ENCODE results near the gene DAPK2.

DAPK2 gene

GRCh38 chr15:64008177-64008576, 38.1 kb downstream of the DAPK2 start:
- TF ChIP-seq CTCF (IDR thresholded peaks at IDR 0.05), result no peak
- Mint-ChIP-seq H3K4me1 (peaks cover 11% of the 10 kb centered on the region), H3K27me3 (ENCODE audit: low read depth, poor library complexity) (peaks cover 14% of the 10 kb centered on the region), H3K27ac (no peak overlapping the region), H3K4me3 (no peak overlapping the region), H3K36me3 (ENCODE audit: low read depth) (no peaks in the 10 kb centered on the region), H3K9me3 (no peaks in the 10 kb centered on the region)
- no peak for DNase-seq

GRCh38 chr15:64006642-64007041, 39.6 kb downstream of the DAPK2 start:
- H3K4me3 Mint-ChIP-seq, result no peak overlapping the region
- DNase-seq, result no peak

GRCh38 chr15:64004587-64004986, 41.7 kb downstream of the DAPK2 start:
- Mint-ChIP-seq H3K4me1 (peaks cover 4% of the 10 kb centered on the region), H3K27me3 (ENCODE audit: low read depth, poor library complexity) (peaks cover 6% of the 10 kb centered on the region), H3K9me3 (no peaks in the 10 kb centered on the region), H3K36me3 (ENCODE audit: low read depth) (no peaks in the 10 kb centered on the region), H3K27ac (no peak overlapping the region), H3K4me3 (no peak overlapping the region)
- no peak for DNase-seq
- TF ChIP-seq CTCF (IDR thresholded peaks at IDR 0.05), result no peak

More at GRCh38 chr15:64006642-64007041, 39.6 kb downstream of the DAPK2 start:
- no peak for TF ChIP-seq CTCF (IDR thresholded peaks at IDR 0.05)
- Mint-ChIP-seq H3K27me3 (ENCODE audit: low read depth, poor library complexity) (peaks cover 11% of the 10 kb centered on the region), H3K27ac (no peak overlapping the region), H3K4me1 (peaks cover 10% of the 10 kb centered on the region), H3K9me3 (no peaks in the 10 kb centered on the region), H3K36me3 (ENCODE audit: low read depth) (no peaks in the 10 kb centered on the region)

- no peak overlapping the region for H3K27ac Mint-ChIP-seq
- no peak for DNase-seq
- no peaks in the 10 kb centered on the region for H3K9me3 Mint-ChIP-seq
- TF ChIP-seq CTCF (IDR thresholded peaks at IDR 0.05), result no peak
- H3K4me3 Mint-ChIP-seq, result no peak overlapping the region
- no peaks in the 10 kb centered on the region for H3K36me3 Mint-ChIP-seq (ENCODE audit: low read depth)
- peaks cover 9% of the 10 kb centered on the region for H3K4me1 Mint-ChIP-seq
- H3K27me3 Mint-ChIP-seq (ENCODE audit: low read depth, poor library complexity), result peaks cover 6% of the 10 kb centered on the region
These were observed 42.2 kb downstream of the DAPK2 start for GRCh38 chr15:64004056-64004455.

GRCh38 chr15:64003182-64003581, 43.1 kb downstream of the DAPK2 start:
- H3K27me3 Mint-ChIP-seq (ENCODE audit: low read depth, poor library complexity), result peaks cover 6% of the 10 kb centered on the region
- no peak for TF ChIP-seq CTCF (IDR thresholded peaks at IDR 0.05)
- no peak for DNase-seq
- H3K4me1 Mint-ChIP-seq, result peaks cover 14% of the 10 kb centered on the region
- H3K27ac Mint-ChIP-seq, result no peak overlapping the region
- no peak overlapping the region for H3K4me3 Mint-ChIP-seq
- no peaks in the 10 kb centered on the region for H3K9me3 Mint-ChIP-seq
- H3K36me3 Mint-ChIP-seq (ENCODE audit: low read depth), result no peaks in the 10 kb centered on the region

- Mint-ChIP-seq H3K4me1 (peaks cover 21% of the 10 kb centered on the region), H3K36me3 (ENCODE audit: low read depth) (no peaks in the 10 kb centered on the region), H3K27me3 (ENCODE audit: low read depth, poor library complexity) (peaks cover 6% of the 10 kb centered on the region), H3K27ac (no peak overlapping the region), H3K9me3 (no peaks in the 10 kb centered on the region), H3K4me3 (no peak overlapping the region)
- DNase-seq, result no peak
- TF ChIP-seq CTCF (IDR thresholded peaks at IDR 0.05), result no peak
These were observed 45.1 kb downstream of the DAPK2 start for GRCh38 chr15:64001148-64001547.

Measured in nephron progenitor cell (in vitro differentiated cells).